HG02973 (cell line): Measurements from ENCODE around the gene MSX2.
"Not testable (repeated sequence)": the region's sequence is repeated elsewhere in the genome, so short reads cannot be mapped to it uniquely, and the experiment has no call there.

Source experiments
- ATAC-seq: cut with Tn5 transposase; IDR thresholded peaks from one replicate; pipeline ENCODE4 v1.9.1; 2021; ENCODE audit warnings: moderate library complexity; ENCODE audit not compliant: unreplicated experiment

MSX2 gene

GRCh38 chr5:174733091-174733690 lies 8.8 kb downstream of the MSX2 start:
- ATAC-seq, result no peak

GRCh38 chr5:174733836-174734235 lies 9.5 kb downstream of the MSX2 start:
- ATAC-seq, result no peak

GRCh38 chr5:174734571-174735497 lies 10.5 kb downstream of the MSX2 start:
- ATAC-seq, result no peak

- ATAC-seq, result no peak
Measured at GRCh38 chr5:174735498-174736330, 11.3 kb downstream of the MSX2 start.

GRCh38 chr5:174736331-174736721 lies 11.9 kb downstream of the MSX2 start:
- ATAC-seq, result no peak

GRCh38 chr5:174736777-174737176 lies 12.4 kb downstream of the MSX2 start:
- no peak for ATAC-seq

- no peak for ATAC-seq
Measured at GRCh38 chr5:174737330-174737729, 12.9 kb downstream of the MSX2 start.

GRCh38 chr5:174741352-174741751 lies 17.0 kb downstream of the MSX2 start:
- ATAC-seq, result no peak

GRCh38 chr5:174744896-174745295 lies 20.5 kb downstream of the MSX2 start:
- ATAC-seq, result no peak

GRCh38 chr5:174745590-174746103 lies 21.3 kb downstream of the MSX2 start:
- ATAC-seq, result no peak

GRCh38 chr5:174750711-174751110 lies 26.3 kb downstream of the MSX2 start:
- no peak for ATAC-seq

- ATAC-seq, result no peak
Measured at GRCh38 chr5:174751154-174752000, 27.0 kb downstream of the MSX2 start.

GRCh38 chr5:174752121-174752520 lies 27.7 kb downstream of the MSX2 start:
- no peak for ATAC-seq

GRCh38 chr5:174755106-174755505 lies 30.7 kb downstream of the MSX2 start:
- ATAC-seq, result no peak

- no peak for ATAC-seq
Measured at GRCh38 chr5:174759091-174759490, 34.7 kb downstream of the MSX2 start.

- no peak for ATAC-seq
Measured at GRCh38 chr5:174760721-174761120, 36.3 kb downstream of the MSX2 start.

- ATAC-seq, result not testable (repeated sequence)
Measured at GRCh38 chr5:174761341-174761740, 37.0 kb downstream of the MSX2 start.

GRCh38 chr5:174764309-174764708 lies 39.9 kb downstream of the MSX2 start:
- no peak for ATAC-seq

- ATAC-seq, result no peak
Measured at GRCh38 chr5:174765540-174765939, 41.2 kb downstream of the MSX2 start.

GRCh38 chr5:174767670-174768069 lies 43.3 kb downstream of the MSX2 start:
- no peak for ATAC-seq
